Measurements from ENCODE around the gene GNB1L.

GRCh38 chr22:19877626-19878339 is 23.1 kb upstream of the GNB1L start:
- TF ChIP-seq CTCF (IDR thresholded peaks at IDR 0.05), result no peak
- no peak for TF ChIP-seq POLR2A (IDR thresholded peaks at IDR 0.05)
